Kidney (tissue), 14 donors: Measurements from ENCODE around the gene PLEKHA8. TPM values are rescaled to one million over a fixed set of nuclear protein-coding genes. Genes with fewer than 3 reads are reported as not detected.

ENCODE experiments used
- DNase-seq, 5 donors: peaks; one replicate each; pipeline ENCODE4 v3.0.0-alpha.2; 2013 to 2020
- FAIRE-seq: peaks from 2 replicates; lab custom pipeline; 2012; peaks lifted over from hg19 to GRCh38; lab: Jason Lieb, UNC
- H3K27ac ChIP-seq, 2 donors: one replicate each; pipeline ENCODE4 v1.7.0; 2013; ENCODE audit warnings: low read depth in 2 of 2, low read length in 2 of 2, inconsistent platforms in 1 of 2
- H3K27me3 ChIP-seq: one replicate; pipeline ENCODE4 v1.7.1; 2013; ENCODE audit warnings: low read length, inconsistent platforms; ENCODE audit not compliant: control insufficient read depth, insufficient read depth
- H3K36me3 ChIP-seq, 3 donors: one replicate each; pipeline versions ENCODE4 v1.7.0 to v1.7.1; 2013; ENCODE audit warnings: low read length in 3 of 3, control low read depth in 1 of 3, inconsistent platforms in 1 of 3; ENCODE audit not compliant: insufficient read depth in 3 of 3, control insufficient read depth in 2 of 3
- H3K4me1 ChIP-seq, 3 donors: one replicate each; pipeline versions ENCODE4 v1.7.0 to v1.7.1; 2013; ENCODE audit warnings: low read length in 3 of 3, inconsistent platforms in 1 of 3, low read depth in 1 of 3; ENCODE audit not compliant: control insufficient read depth in 2 of 3, insufficient read depth in 2 of 3
- H3K4me3 ChIP-seq, 3 donors: one replicate each; pipeline versions ENCODE4 v1.7.0 to v1.8.1; 2013; ENCODE audit warnings: low read length in 3 of 3, control low read depth in 1 of 3, inconsistent platforms in 1 of 3
- H3K9ac ChIP-seq, 3 donors: one replicate each; pipeline versions ENCODE4 v1.7.0 to v1.7.1; 2013; ENCODE audit warnings: low read length in 3 of 3, control low read depth in 1 of 3, inconsistent platforms in 1 of 3
- H3K9me3 ChIP-seq, 3 donors: one replicate each; pipeline versions ENCODE4 v1.7.0 to v1.7.1; 2013; ENCODE audit warnings: low read length in 3 of 3, control low read depth in 1 of 3, inconsistent platforms in 1 of 3; ENCODE audit not compliant: control insufficient read depth in 2 of 3, insufficient read depth in 1 of 3
- CTCF ChIP-seq: IDR thresholded peaks from 3 replicates; pipeline ENCODE4 v1.5.1; 2012; ENCODE audit warnings: mild to moderate bottlenecking, moderate library complexity, borderline replicate concordance; ENCODE audit not compliant: insufficient read depth; ENCODE audit errors: extremely low read depth
- intact Hi-C: fragments of 100-400 bp; cut with DNase I; formaldehyde crosslinking; loops from one replicate; pipeline ENCODE4 v1.11.1; 2022
- polyA plus RNA-seq: library from polyadenylated mRNA; stranded (reverse); fragments of 350-450 nt; fragmentation: Illumina TruSeq; extraction: RNeasy Lipid Tissue Mini Kit (QIAGEN cat#74804); gene quantifications from one replicate; pipeline ENCODE4 v1.2.3, GENCODE V29; 2014; ENCODE audit warnings: low read depth, low replicate concordance; ENCODE audit not compliant: insufficient read depth
- total RNA-seq: library from RNA; stranded (reverse); fragmentation: NEBNext Ultra II Directional; extraction: Animal tissue kit (Norgen Biotek cat#: 25700); gene quantifications from one replicate; pipeline ENCODE4 v1.2.1, GENCODE V29; 2021
- donor health status: control.
- donor health status: control.
- donor health status: control.
- donor health status: control.
- donor health status: control.
- donor health status: DM: yes; HTN: yes; CAD: no.
- donor health status: Normal renal cell carcinoma (clear cell type).

PLEKHA8 gene
- total and polyA plus RNA-seq, 2 donors from 2014 or later, result 4.8 to 8.5 TPM

GRCh38 chr7:29996321-29996720 is 31.9 kb upstream of the PLEKHA8 start:
- Histone ChIP-seq H3K4me1 (no peaks in the 10 kb centered on the region), H3K4me3 (no peak overlapping the region), H3K36me3 (no peaks in the 10 kb centered on the region), H3K27me3 (no peaks in the 10 kb centered on the region), H3K9ac (no peak overlapping the region), H3K9me3 (peaks cover 0 to 17% (median 0%) of the 10 kb centered on the region in 3 donors), H3K27ac (no peak overlapping the region)
- intact Hi-C loops, result no loop called here
- no peak for TF ChIP-seq CTCF
- no peak for FAIRE-seq
- DNase-seq, result no peak

GRCh38 chr7:29998489-29998888 is 29.7 kb upstream of the PLEKHA8 start:
- Histone ChIP-seq H3K9me3 (peaks cover 0 to 8% (median 0%) of the 10 kb centered on the region in 3 donors), H3K4me1 (no peaks in the 10 kb centered on the region), H3K9ac (no peak overlapping the region), H3K36me3 (no peaks in the 10 kb centered on the region), H3K27me3 (no peaks in the 10 kb centered on the region), H3K4me3 (no peak overlapping the region), H3K27ac (no peak overlapping the region)
- intact Hi-C loops, result no loop called here
- FAIRE-seq (no peak), DNase-seq (no peak)
- no peak for TF ChIP-seq CTCF

- H3K36me3 ChIP-seq, result no peaks in the 10 kb centered on the region
- TF ChIP-seq CTCF, result no peak
- H3K27me3 ChIP-seq, result no peaks in the 10 kb centered on the region
- intact Hi-C loops, result no loop called here
- no peak overlapping the region for H3K27ac ChIP-seq
- no peak overlapping the region for H3K9ac ChIP-seq
- no peaks in the 10 kb centered on the region for H3K9me3 ChIP-seq
- H3K4me1 ChIP-seq, result no peaks in the 10 kb centered on the region
- DNase-seq (no peak), FAIRE-seq (no peak)
- no peak overlapping the region for H3K4me3 ChIP-seq
These were observed 26.2 kb upstream of the PLEKHA8 start for GRCh38 chr7:30001998-30002397.

- intact Hi-C loops, result no loop called here
- DNase-seq, result peak in 2 of 5 donors; percentile 32 to 37
- H3K4me3 ChIP-seq, result no peak overlapping the region
- H3K27ac ChIP-seq, result no peak overlapping the region
- no peak for FAIRE-seq
- H3K27me3 ChIP-seq, result no peaks in the 10 kb centered on the region
- no peak for TF ChIP-seq CTCF
- no peaks in the 10 kb centered on the region for H3K4me1 ChIP-seq
- H3K36me3 ChIP-seq, result no peaks in the 10 kb centered on the region
- H3K9me3 ChIP-seq, result no peaks in the 10 kb centered on the region
- no peak overlapping the region for H3K9ac ChIP-seq
These were observed 25.1 kb upstream of the PLEKHA8 start for GRCh38 chr7:30003098-30003497.
